HepG2 (cell line): ENCODE measurements around the gene CYP2W1. TPM values are rescaled to one million over a fixed set of nuclear protein-coding genes. Genes with fewer than 3 reads are reported as not detected.

Experiments
- AGO1 ChIP-seq: fragments of 200-400 bp; formaldehyde crosslinking; IDR thresholded peaks from 2 replicates; pipeline ENCODE4 v1.6.1; 2017; ENCODE audit warnings: mild to moderate bottlenecking, low read depth, low read length, moderate library complexity; ENCODE audit not compliant: poor library complexity, severe bottlenecking
- ARHGAP35 ChIP-seq: sonication (generic); formaldehyde crosslinking; IDR thresholded peaks from 2 replicates; pipeline ENCODE4 v1.9.0; 2022; ENCODE audit warnings: mild to moderate bottlenecking, inconsistent platforms, moderate library complexity, missing genetic modification reagents, borderline replicate concordance
- ASH2L ChIP-seq: fragments of 300-600, 200-600 bp; sonication (generic); IDR thresholded peaks from 2 replicates; pipeline ENCODE4 v1.7.0; 2017; ENCODE audit warnings: low read depth, mild to moderate bottlenecking, moderate library complexity, mixed read lengths, low read length; ENCODE audit not compliant: insufficient read length
- CSRNP1 ChIP-seq: sonication (generic); formaldehyde crosslinking; IDR thresholded peaks from 2 replicates; pipeline ENCODE4 v1.8.1; 2023; ENCODE audit warnings: mild to moderate bottlenecking, missing genetic modification reagents
- GABPA ChIP-seq, 2 experiments: IDR thresholded peaks; 2 replicates each; pipeline ENCODE4 v1.6.1; 2011 to 2016; ENCODE audit warnings: low read depth in 2 of 2, low read length in 1 of 2, missing biosample characterization in 1 of 2, missing genetic modification characterization in 1 of 2
- KIAA2018 ChIP-seq: sonication (generic); formaldehyde crosslinking; IDR thresholded peaks from 2 replicates; pipeline ENCODE4 v1.5.0; 2020; ENCODE audit warnings: mild to moderate bottlenecking, missing genetic modification reagents, borderline replicate concordance
- NFIB ChIP-seq: sonication (generic); formaldehyde crosslinking; IDR thresholded peaks from 2 replicates; pipeline ENCODE4 v1.9.0; 2021; ENCODE audit warnings: missing genetic modification reagents, mild to moderate bottlenecking, borderline replicate concordance
- ZNF605 ChIP-seq: sonication (generic); formaldehyde crosslinking; IDR thresholded peaks from 2 replicates; pipeline ENCODE4 v1.8.0; 2022; ENCODE audit warnings: mild to moderate bottlenecking, missing genetic modification reagents
- ZNF740 ChIP-seq: sonication (generic); formaldehyde crosslinking; IDR thresholded peaks from 2 replicates; pipeline ENCODE4 v1.4.0; 2020; ENCODE audit warnings: missing genetic modification reagents
- ZNF878 ChIP-seq: sonication (generic); formaldehyde crosslinking; IDR thresholded peaks from 2 replicates; pipeline ENCODE4 v1.8.1; 2023; ENCODE audit warnings: mild to moderate bottlenecking, missing genetic modification reagents, moderate library complexity
- polyA plus RNA-seq, 8 experiments: library from polyadenylated mRNA; depleted of rRNA in 3 of 8; stranded (reverse) in 7 of 8; unstranded in 1 of 8; fragments of >200 nt; fragmentation: Illumina TruSeq in 4 of 8; extraction: Trizol in 4 of 8; gene quantifications; 2 replicates each; pipeline versions ENCODE4 v1.2.1 to v1.2.3, GENCODE V29; 2011 to 2016; ENCODE audit warnings: low read depth in 4 of 8, missing spikeins in 1 of 8, mixed read lengths in 1 of 8; ENCODE audit not compliant: insufficient read depth in 1 of 8
- total RNA-seq, 5 experiments: library from RNA; depleted of rRNA; stranded (reverse); fragments of >200 nt; fragmentation: Illumina TruSeq; extraction: Trizol; gene quantifications; 2 replicates each; pipeline ENCODE4 v1.2.3, GENCODE V29; 2016; ENCODE audit warnings: low read depth in 1 of 5
- TF ChIP-seq, protein P1 (sequence below): sonication (generic); formaldehyde crosslinking; IDR thresholded peaks from 2 replicates; pipeline ENCODE4 v1.8.0; 2023; ENCODE audit warnings: mild to moderate bottlenecking, missing genetic modification reagents

The CYP2W1 gene
- total and polyA plus RNA-seq, 2 of the 13 experiments (the other 11 are each of a cell fraction or from before 2014, with no cell fraction given): 19.5 to 31.7 TPM

DNA sequence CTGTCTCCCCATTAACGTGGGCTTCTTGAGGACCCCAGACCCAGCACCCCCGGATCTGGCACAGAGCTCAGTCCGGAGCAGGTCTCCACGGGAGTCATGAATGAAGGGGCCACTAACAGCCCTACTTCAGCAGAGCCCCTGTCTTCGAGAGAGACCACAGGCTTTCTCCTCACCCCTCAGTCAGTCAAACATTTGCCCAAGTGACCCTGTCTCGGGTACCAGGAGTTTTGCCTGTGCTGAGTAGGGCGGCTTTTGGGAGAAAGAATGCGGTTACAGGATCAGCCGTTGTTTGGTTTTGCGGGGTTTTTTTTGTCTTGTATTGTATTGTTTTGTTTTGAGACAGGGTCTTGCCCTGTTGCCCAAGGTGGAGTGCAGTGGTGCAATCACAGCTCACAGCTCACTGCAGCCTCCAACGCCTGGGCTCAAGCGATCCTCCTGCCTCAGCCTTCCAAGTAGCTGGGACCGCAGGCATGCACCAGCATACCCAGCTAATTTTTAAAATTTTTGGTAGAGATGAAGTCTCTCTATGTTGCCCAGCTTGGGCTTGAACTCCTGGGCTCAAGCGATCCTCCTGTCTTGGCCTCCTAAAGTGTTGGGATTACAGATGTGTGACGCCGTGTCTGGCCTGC, 45.0 kb upstream of the CYP2W1 start (continued):
- TF ChIP-seq KIAA2018: no peak
- TF ChIP-seq GABPA (IDR thresholded peaks at IDR 0.05; ENCODE audit: low read depth, low read length): no peak
- TF ChIP-seq GABPA (CRISPR knock-in tag; IDR thresholded peaks at IDR 0.05; ENCODE audit: low read depth): no peak
- TF ChIP-seq ZNF605 (CRISPR knock-in tag): no peak
- TF ChIP-seq ZNF740: no peak
- TF ChIP-seq CSRNP1: no peak
- TF ChIP-seq AGO1: no peak
- TF ChIP-seq ARHGAP35 (CRISPR knock-in tag): no peak
- no peak for TF ChIP-seq ASH2L
- no peak for TF ChIP-seq NFIB
- no peak for TF ChIP-seq ZNF878
- TF ChIP-seq, protein P1, sequence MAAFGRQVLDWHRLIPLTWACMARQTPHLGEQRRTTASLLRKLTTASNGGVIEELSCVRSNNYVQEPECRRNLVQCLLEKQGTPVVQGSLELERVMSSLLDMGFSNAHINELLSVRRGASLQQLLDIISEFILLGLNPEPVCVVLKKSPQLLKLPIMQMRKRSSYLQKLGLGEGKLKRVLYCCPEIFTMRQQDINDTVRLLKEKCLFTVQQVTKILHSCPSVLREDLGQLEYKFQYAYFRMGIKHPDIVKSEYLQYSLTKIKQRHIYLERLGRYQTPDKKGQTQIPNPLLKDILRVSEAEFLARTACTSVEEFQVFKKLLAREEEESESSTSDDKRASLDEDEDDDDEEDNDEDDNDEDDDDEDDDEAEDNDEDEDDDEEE (CRISPR knock-in tag): no peak
